Sigmoid colon (tissue), 7 donors: ENCODE results near the gene EPHA7. TPM values are rescaled to one million over a fixed set of nuclear protein-coding genes. Genes with fewer than 3 reads are reported as not detected.

ENCODE experiments used
- DNase-seq: peaks from one replicate; pipeline ENCODE4 v3.0.0-alpha.2; 2019
- H3K27ac ChIP-seq, 4 donors: fragments of 200-600 bp; sonication (generic); one replicate each; pipeline ENCODE4 v1.5.1; 2016 to 2019; ENCODE audit warnings: mild to moderate bottlenecking in 1 of 4
- H3K27me3 ChIP-seq, 3 donors: fragments of 200-600 bp; sonication (generic); one replicate each; pipeline ENCODE4 v1.5.1; 2019; ENCODE audit warnings: mild to moderate bottlenecking in 1 of 3
- H3K36me3 ChIP-seq, 4 donors: fragments of 200-600 bp; sonication (generic); one replicate each; pipeline ENCODE4 v1.5.1; 2016 to 2019
- H3K4me1 ChIP-seq, 4 donors: fragments of 200-600 bp; sonication (generic); one replicate each; pipeline ENCODE4 v1.5.1; 2017 to 2019
- H3K4me3 ChIP-seq, 4 donors: fragments of 200-600 bp; sonication (generic); one replicate each; pipeline ENCODE4 v1.5.1; 2017 to 2019; ENCODE audit warnings: mild to moderate bottlenecking in 2 of 4, moderate library complexity in 1 of 4
- H3K9me3 ChIP-seq, 4 donors: fragments of 200-600 bp in 3 of 4; sonication (generic) in 3 of 4; one replicate each; pipeline versions ENCODE4 v1.5.1 to v1.6.1; 2013 to 2019
- EP300 ChIP-seq, 4 donors: sonication (generic); formaldehyde crosslinking; IDR thresholded peaks; one replicate each; pipeline ENCODE4 v1.6.1; 2017; ENCODE audit warnings: antibody characterized with exemption in 4 of 4
- POLR2A ChIP-seq, 2 donors: fragments of 450-650 bp; IDR thresholded peaks; one replicate each; pipeline ENCODE4 v1.6.1; 2016; ENCODE audit warnings: antibody characterized with exemption in 2 of 2, mild to moderate bottlenecking in 2 of 2, moderate library complexity in 2 of 2
- POLR2AphosphoS5 ChIP-seq, 4 donors: sonication (generic); formaldehyde crosslinking; IDR thresholded peaks; one replicate each; pipeline ENCODE4 v1.6.1; 2017; ENCODE audit warnings: antibody characterized with exemption in 4 of 4
- WGBS, 2 donors: extraction: QIAGEN DNeasy Blood & Tissue Kit; methylation state at CpG; one replicate each; pipeline ENCODE4 v1.1.7; 2013; 5-methylcytosine and 5-hydroxymethylcytosine counted together
- intact Hi-C: fragments of 100-400 bp; cut with DNase I; formaldehyde crosslinking; loops from one replicate; pipeline ENCODE4 v1.15.1; 2023
- polyA plus RNA-seq, 3 donors: library from polyadenylated mRNA; stranded (reverse); fragments of 200-250 nt; gene quantifications; one replicate each; pipeline ENCODE4 v1.2.3, GENCODE V29; 2013
- total RNA-seq, 4 donors: library from RNA; depleted of rRNA; stranded (reverse); fragments of >200 nt; gene quantifications; one replicate each; pipeline ENCODE4 v1.1.0, GENCODE V29; 2016
- TF ChIP-seq, protein P1 (sequence below), 4 experiments: fragments of 450-650 bp in 3 of 4; fragments of 200-600 bp in 1 of 4; IDR thresholded peaks; one replicate each; pipeline ENCODE4 v1.5.1; 2016 to 2019; ENCODE audit warnings: antibody characterized with exemption in 4 of 4, mild to moderate bottlenecking in 3 of 4, moderate library complexity in 2 of 4
- donor health status: healthy with polysubstance abuse.
- donor health status: Bipolar disorder and iron deficiency.
- donor health status: healthy.

EPHA7 gene
- total and polyA plus RNA-seq, 7 donors: 1.2 to 134 (median 70.3) TPM; not detected in 1

DNA sequence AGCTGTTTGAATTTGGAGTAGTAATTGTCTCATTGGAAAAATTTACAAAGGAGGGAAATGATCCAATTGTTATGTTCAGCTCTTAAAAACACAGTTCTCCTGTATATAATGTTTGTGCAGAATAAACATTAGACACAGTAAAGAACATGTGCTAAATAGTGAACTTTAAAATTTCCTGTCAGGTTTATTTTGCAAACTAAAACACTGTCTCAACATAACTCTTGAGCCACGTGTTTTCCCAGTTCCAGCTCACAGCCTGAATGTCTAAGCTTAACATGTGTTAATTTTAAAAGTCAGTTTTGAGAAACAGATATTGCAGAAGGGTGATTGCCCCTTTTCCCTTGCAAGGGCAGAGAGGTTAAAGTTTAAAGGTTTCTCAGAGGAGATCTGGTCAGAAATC is 20.6 kb downstream of the EPHA7 start:
- DNase-seq: no peak
- intact Hi-C loops: no loop called here
- WGBS, 2 donors: 3 to 30% methylated on average over 1 of the region's 1 CpG
- Histone ChIP-seq H3K9me3 (no peaks in the 10 kb centered on the region), H3K4me3 (no peak overlapping the region), H3K36me3 (peaks cover 0 to 12% (median 0%) of the 10 kb centered on the region in 4 donors), H3K27ac (no peak overlapping the region), H3K4me1 (peaks cover 0 to 98% (median 5%) of the 10 kb centered on the region in 4 donors), H3K27me3 (no peaks in the 10 kb centered on the region)
- no peak for TF ChIP-seq POLR2AphosphoS5 (IDR thresholded peaks at IDR 0.05)
- no peak for TF ChIP-seq POLR2A (IDR thresholded peaks at IDR 0.05)
- TF ChIP-seq EP300 (IDR thresholded peaks at IDR 0.05): no peak
- TF ChIP-seq, protein P1, sequence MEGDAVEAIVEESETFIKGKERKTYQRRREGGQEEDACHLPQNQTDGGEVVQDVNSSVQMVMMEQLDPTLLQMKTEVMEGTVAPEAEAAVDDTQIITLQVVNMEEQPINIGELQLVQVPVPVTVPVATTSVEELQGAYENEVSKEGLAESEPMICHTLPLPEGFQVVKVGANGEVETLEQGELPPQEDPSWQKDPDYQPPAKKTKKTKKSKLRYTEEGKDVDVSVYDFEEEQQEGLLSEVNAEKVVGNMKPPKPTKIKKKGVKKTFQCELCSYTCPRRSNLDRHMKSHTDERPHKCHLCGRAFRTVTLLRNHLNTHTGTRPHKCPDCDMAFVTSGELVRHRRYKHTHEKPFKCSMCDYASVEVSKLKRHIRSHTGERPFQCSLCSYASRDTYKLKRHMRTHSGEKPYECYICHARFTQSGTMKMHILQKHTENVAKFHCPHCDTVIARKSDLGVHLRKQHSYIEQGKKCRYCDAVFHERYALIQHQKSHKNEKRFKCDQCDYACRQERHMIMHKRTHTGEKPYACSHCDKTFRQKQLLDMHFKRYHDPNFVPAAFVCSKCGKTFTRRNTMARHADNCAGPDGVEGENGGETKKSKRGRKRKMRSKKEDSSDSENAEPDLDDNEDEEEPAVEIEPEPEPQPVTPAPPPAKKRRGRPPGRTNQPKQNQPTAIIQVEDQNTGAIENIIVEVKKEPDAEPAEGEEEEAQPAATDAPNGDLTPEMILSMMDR (IDR thresholded peaks at IDR 0.05): no peak

DNA sequence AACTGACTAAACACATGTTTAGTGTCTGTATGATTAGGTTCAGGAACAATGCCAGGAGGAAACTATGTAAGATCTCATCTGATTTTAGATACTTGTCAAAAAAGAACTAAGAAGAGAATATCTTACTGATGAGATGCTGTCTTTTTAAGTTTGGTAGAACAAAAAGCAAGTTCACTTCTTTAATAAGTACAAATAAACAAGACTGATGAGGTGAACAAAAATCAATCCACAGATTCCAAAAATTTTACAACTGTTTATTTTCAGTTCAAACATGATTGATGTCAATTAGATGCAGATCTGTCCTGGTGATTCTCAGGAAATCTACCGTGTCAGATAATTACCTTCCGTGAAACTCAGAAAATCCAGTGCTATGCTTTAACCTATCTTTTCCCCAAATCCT is 24.9 kb downstream of the EPHA7 start:
- no peak overlapping the region for H3K4me3 ChIP-seq
- no peak for DNase-seq
- intact Hi-C loops: no loop called here
- H3K36me3 ChIP-seq: no peaks in the 10 kb centered on the region
- TF ChIP-seq POLR2AphosphoS5 (IDR thresholded peaks at IDR 0.05): no peak
- TF ChIP-seq, protein P1 (IDR thresholded peaks at IDR 0.05): no peak
- no peak for TF ChIP-seq EP300 (IDR thresholded peaks at IDR 0.05)
- TF ChIP-seq POLR2A (IDR thresholded peaks at IDR 0.05): no peak
- H3K27me3 ChIP-seq: no peaks in the 10 kb centered on the region
- no peak overlapping the region for H3K27ac ChIP-seq
- no peaks in the 10 kb centered on the region for H3K9me3 ChIP-seq
- 66 to 69% methylated on average over 2 of the region's 2 CpGs for WGBS, 2 donors
- peaks cover 0 to 69% (median 5%) of the 10 kb centered on the region in 4 donors for H3K4me1 ChIP-seq

DNA sequence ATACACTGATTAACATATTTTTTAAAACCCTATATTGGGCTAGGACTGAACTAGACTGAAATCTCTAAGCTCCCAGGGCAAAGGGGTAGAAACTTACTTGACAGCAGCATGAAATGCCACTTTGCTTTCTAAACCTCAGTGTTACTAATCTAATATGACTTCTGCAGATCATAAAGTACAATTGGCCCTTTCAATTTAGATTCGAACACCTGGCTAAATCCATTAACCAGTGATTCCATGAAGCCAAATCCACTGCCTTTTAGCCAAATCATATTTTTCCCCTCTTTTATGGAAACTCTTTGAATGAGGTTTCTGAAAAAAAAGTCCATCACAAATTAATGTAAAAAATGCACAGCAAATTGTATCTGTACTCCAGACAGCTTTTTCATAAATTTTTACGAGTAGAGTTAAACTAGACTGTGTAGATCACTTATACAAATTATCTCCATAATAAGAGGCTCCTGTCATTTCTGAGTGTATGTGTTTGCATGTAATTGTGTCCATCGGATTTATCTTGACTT is 25.7 kb downstream of the EPHA7 start:
- no peaks in the 10 kb centered on the region for H3K9me3 ChIP-seq
- WGBS, 2 donors: 44 to 77% methylated on average over 3 of the region's 3 CpGs
- H3K36me3 ChIP-seq: no peaks in the 10 kb centered on the region
- no peak for TF ChIP-seq EP300 (IDR thresholded peaks at IDR 0.05)
- TF ChIP-seq, protein P1 (IDR thresholded peaks at IDR 0.05): no peak
- TF ChIP-seq POLR2A (IDR thresholded peaks at IDR 0.05): no peak
- TF ChIP-seq POLR2AphosphoS5 (IDR thresholded peaks at IDR 0.05): no peak
- no peaks in the 10 kb centered on the region for H3K27me3 ChIP-seq
- DNase-seq: no peak
- intact Hi-C loops: no loop called here
- H3K4me1 ChIP-seq: peaks cover 0 to 65% (median 1%) of the 10 kb centered on the region in 4 donors
- no peak overlapping the region for H3K27ac ChIP-seq
- H3K4me3 ChIP-seq: no peak overlapping the region

DNA sequence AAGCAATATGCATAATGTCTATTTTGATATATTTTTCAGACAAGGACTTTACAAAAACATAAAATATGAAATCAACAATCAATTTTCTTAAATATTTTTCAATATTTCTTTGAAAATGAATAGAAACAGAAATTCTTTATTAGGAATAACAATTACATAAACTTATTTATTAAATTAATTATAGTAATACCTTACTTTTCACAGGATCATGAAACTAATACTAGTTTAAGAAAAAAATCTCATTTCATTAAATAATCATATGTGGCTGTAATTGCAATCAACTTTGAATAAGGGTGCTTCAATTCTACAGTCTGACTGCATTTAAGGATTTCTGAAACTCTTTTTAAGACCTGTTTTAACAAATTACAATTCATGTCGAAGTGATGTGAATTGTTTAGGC is 26.6 kb downstream of the EPHA7 start:
- H3K27me3 ChIP-seq: no peaks in the 10 kb centered on the region
- H3K36me3 ChIP-seq: peaks cover 0 to 4% (median 0%) of the 10 kb centered on the region in 4 donors
- TF ChIP-seq POLR2AphosphoS5 (IDR thresholded peaks at IDR 0.05) (no peak), EP300 (IDR thresholded peaks at IDR 0.05) (no peak), POLR2A (IDR thresholded peaks at IDR 0.05) (no peak)
- TF ChIP-seq, protein P1 (IDR thresholded peaks at IDR 0.05): no peak
- H3K4me1 ChIP-seq: peaks cover 0 to 57% (median 0%) of the 10 kb centered on the region in 4 donors
- no peak overlapping the region for H3K27ac ChIP-seq
- no peaks in the 10 kb centered on the region for H3K9me3 ChIP-seq
- 46 to 65% methylated on average over 1 of the region's 1 CpG for WGBS, 2 donors
- no peak for DNase-seq
- H3K4me3 ChIP-seq: no peak overlapping the region
- intact Hi-C loops: no loop called here

DNA sequence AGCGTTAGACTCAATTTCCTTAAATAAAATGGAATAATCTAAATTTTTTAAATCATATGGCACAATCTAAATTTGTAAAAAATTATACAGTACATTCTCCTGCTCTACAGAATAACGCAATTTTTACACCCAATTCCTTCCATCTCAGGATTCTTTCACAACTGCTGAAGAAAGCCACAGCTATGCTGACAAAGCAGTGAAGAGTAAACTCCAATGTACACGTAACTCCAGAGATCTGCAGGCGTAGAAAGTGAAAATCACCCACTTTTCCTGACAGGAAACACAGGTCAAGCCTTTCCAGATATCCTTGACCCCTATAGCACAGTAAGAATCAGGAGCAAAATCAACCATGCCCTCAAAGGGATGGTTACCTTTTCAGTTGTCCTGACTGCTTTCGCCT is 27.4 kb downstream of the EPHA7 start:
- Histone ChIP-seq H3K4me3 (no peak overlapping the region), H3K4me1 (peaks cover 0 to 48% (median 0%) of the 10 kb centered on the region in 4 donors), H3K36me3 (peaks cover 0 to 12% (median 0%) of the 10 kb centered on the region in 4 donors), H3K9me3 (no peaks in the 10 kb centered on the region), H3K27ac (no peak overlapping the region), H3K27me3 (no peaks in the 10 kb centered on the region)
- DNase-seq: no peak
- intact Hi-C loops: no loop called here
- no peak for TF ChIP-seq EP300 (IDR thresholded peaks at IDR 0.05)
- TF ChIP-seq, protein P1 (IDR thresholded peaks at IDR 0.05): no peak
- TF ChIP-seq POLR2A (IDR thresholded peaks at IDR 0.05): no peak
- TF ChIP-seq POLR2AphosphoS5 (IDR thresholded peaks at IDR 0.05): no peak
- 51 to 71% methylated on average over 5 of the region's 5 CpGs for WGBS, 2 donors
